GM19035 (cell line): ENCODE measurements around the gene CLSTN1.

Experiments
- ATAC-seq: cut with Tn5 transposase; IDR thresholded peaks from one replicate; pipeline ENCODE4 v1.9.1; 2021; ENCODE audit not compliant: unreplicated experiment

CLSTN1 gene

GRCh38 chr1:9823943-9824701 lies at the start of gene CLSTN1:
Gene CLSTN1 (minus strand): TSS chr1:9823965. CDS start chr1:9823733, 232 bp downstream.
- peak; percentile 64 for ATAC-seq

- ATAC-seq: no peak
These were observed 49.6 kb upstream of the CLSTN1 start for GRCh38 chr1:9873385-9873784.

- ATAC-seq: no peak
These were observed 48.8 kb upstream of the CLSTN1 start for GRCh38 chr1:9872430-9873165.

- ATAC-seq: no peak
These were observed 48.1 kb upstream of the CLSTN1 start for GRCh38 chr1:9871707-9872425.

GRCh38 chr1:9871021-9871420 lies 47.3 kb upstream of the CLSTN1 start:
- no peak for ATAC-seq

GRCh38 chr1:9870572-9870971 lies 46.8 kb upstream of the CLSTN1 start:
- ATAC-seq: no peak

GRCh38 chr1:9869831-9870251 lies 46.1 kb upstream of the CLSTN1 start:
- no peak for ATAC-seq

GRCh38 chr1:9868244-9868590 lies 44.5 kb upstream of the CLSTN1 start:
- no peak for ATAC-seq

- ATAC-seq: peak; percentile 62
These were observed 43.9 kb upstream of the CLSTN1 start for GRCh38 chr1:9867408-9868243.

- ATAC-seq: no peak
These were observed 43.1 kb upstream of the CLSTN1 start for GRCh38 chr1:9866836-9867235.

- no peak for ATAC-seq
These were observed 42.0 kb upstream of the CLSTN1 start for GRCh38 chr1:9865724-9866123.

GRCh38 chr1:9863371-9863770 lies 39.6 kb upstream of the CLSTN1 start:
- ATAC-seq: no peak

- no peak for ATAC-seq
These were observed 37.6 kb upstream of the CLSTN1 start for GRCh38 chr1:9861360-9861759.

- ATAC-seq: no peak
These were observed 37.1 kb upstream of the CLSTN1 start for GRCh38 chr1:9860887-9861286.

- no peak for ATAC-seq
These were observed 35.7 kb upstream of the CLSTN1 start for GRCh38 chr1:9859281-9860014.

- no peak for ATAC-seq
These were observed 34.7 kb upstream of the CLSTN1 start for GRCh38 chr1:9858293-9859035.

- no peak for ATAC-seq
These were observed 31.4 kb upstream of the CLSTN1 start for GRCh38 chr1:9855186-9855585.

GRCh38 chr1:9853249-9853595 lies 29.5 kb upstream of the CLSTN1 start:
- ATAC-seq: no peak

- ATAC-seq: no peak
These were observed 28.9 kb upstream of the CLSTN1 start for GRCh38 chr1:9852410-9853248.
